Spleen (tissue), 7 donors: ENCODE results near the gene METTL26.

Source experiments
- POLR2A ChIP-seq, 3 donors: fragments of 450-650 bp; IDR thresholded peaks; one replicate each; pipeline ENCODE4 v1.5.1; 2017; ENCODE audit warnings: antibody characterized with exemption in 3 of 3, mild to moderate bottlenecking in 1 of 3
- POLR2AphosphoS5 ChIP-seq, 3 donors: sonication (generic); formaldehyde crosslinking; IDR thresholded peaks; one replicate each; pipeline ENCODE4 v1.5.1; 2017; ENCODE audit warnings: antibody characterized with exemption in 3 of 3
- TF ChIP-seq, protein P1 (sequence below), 11 experiments: fragments of 200-600 bp in 7 of 11; fragments of 450-650 bp in 4 of 11; sonication (generic) in 4 of 11; IDR thresholded peaks in 8 of 11; conservative IDR thresholded peaks in 3 of 11; 1 replicate in 7 of 11; 2 replicates in 4 of 11; pipeline versions ENCODE4 v1.4.0 to v1.8.0; 2016 to 2021; ENCODE audit warnings: antibody characterized with exemption in 11 of 11, inconsistent platforms in 4 of 11, mild to moderate bottlenecking in 1 of 11
- donor health status: DM: no; HTN: no; CAD: no; lungs with moderate emphysema.
- donor health status: DM: no; HTN: no; CAD: no.
- donor health status: DM: no; HTN: no; CAD: no.

DNA sequence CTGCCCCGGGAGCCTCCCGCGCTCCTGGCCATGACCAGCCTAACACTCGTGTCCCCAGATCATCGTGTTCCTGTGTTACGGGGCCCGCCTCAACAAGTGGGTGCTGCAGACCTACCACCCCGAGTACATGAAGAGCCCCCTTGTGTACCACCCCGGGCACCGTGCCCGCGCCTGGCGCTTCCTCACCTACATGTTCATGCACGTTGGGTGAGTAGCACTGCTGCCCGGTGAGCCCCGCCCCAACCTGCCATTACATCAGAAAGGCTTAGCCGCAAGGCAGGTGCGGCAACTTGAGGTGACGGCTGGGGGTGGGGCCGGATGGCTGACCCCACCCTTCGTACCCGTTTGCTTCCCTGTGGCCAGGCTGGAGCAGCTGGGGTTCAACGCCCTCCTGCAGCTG is 40.8 kb upstream of the METTL26 start:
- TF ChIP-seq, protein P1, sequence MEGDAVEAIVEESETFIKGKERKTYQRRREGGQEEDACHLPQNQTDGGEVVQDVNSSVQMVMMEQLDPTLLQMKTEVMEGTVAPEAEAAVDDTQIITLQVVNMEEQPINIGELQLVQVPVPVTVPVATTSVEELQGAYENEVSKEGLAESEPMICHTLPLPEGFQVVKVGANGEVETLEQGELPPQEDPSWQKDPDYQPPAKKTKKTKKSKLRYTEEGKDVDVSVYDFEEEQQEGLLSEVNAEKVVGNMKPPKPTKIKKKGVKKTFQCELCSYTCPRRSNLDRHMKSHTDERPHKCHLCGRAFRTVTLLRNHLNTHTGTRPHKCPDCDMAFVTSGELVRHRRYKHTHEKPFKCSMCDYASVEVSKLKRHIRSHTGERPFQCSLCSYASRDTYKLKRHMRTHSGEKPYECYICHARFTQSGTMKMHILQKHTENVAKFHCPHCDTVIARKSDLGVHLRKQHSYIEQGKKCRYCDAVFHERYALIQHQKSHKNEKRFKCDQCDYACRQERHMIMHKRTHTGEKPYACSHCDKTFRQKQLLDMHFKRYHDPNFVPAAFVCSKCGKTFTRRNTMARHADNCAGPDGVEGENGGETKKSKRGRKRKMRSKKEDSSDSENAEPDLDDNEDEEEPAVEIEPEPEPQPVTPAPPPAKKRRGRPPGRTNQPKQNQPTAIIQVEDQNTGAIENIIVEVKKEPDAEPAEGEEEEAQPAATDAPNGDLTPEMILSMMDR (IDR thresholded peaks at IDR 0.05 in 8 of 11, conservative IDR thresholded peaks at IDR 0.05 in 3 of 11): no peak
- no peak for TF ChIP-seq POLR2AphosphoS5 (IDR thresholded peaks at IDR 0.05)
- TF ChIP-seq POLR2A (IDR thresholded peaks at IDR 0.05): no peak
